GM08714 (cell line): Measurements from ENCODE around the gene GRAMD2A.

ENCODE experiments used
- H3K4me3 ChIP-seq: fragments of 200-500 bp; sonication (Bioruptor generic); 2 replicates; pipeline ENCODE4 v1.5.1; 2014; ENCODE audit warnings: mild to moderate bottlenecking, low read length, inconsistent platforms
- ZNF274 ChIP-seq: IDR thresholded peaks from 2 replicates; pipeline ENCODE4 v1.6.1; 2012; ENCODE audit warnings: mild to moderate bottlenecking, low read depth, low read length

The GRAMD2A gene

GRCh38 chr15:72197460-72198355, at the start of gene GRAMD2A:
Gene GRAMD2A (minus strand): TSS chr15:72197787.
- TF ChIP-seq ZNF274 = no peak
- H3K4me3 ChIP-seq = no peak within 1 kb of the TSS

- no peak overlapping the region for H3K4me3 ChIP-seq
- no peak for TF ChIP-seq ZNF274
These were observed 45.3 kb upstream of the GRAMD2A start for GRCh38 chr15:72242775-72243370.

- H3K4me3 ChIP-seq = no peak overlapping the region
- no peak for TF ChIP-seq ZNF274
These were observed 42.1 kb upstream of the GRAMD2A start for GRCh38 chr15:72239652-72240051.

- H3K4me3 ChIP-seq = no peak overlapping the region
- no peak for TF ChIP-seq ZNF274
These were observed 41.0 kb upstream of the GRAMD2A start for GRCh38 chr15:72238586-72238985.

- no peak for TF ChIP-seq ZNF274
- no peak overlapping the region for H3K4me3 ChIP-seq
These were observed 40.3 kb upstream of the GRAMD2A start for GRCh38 chr15:72237853-72238224.

- no peak for TF ChIP-seq ZNF274
- H3K4me3 ChIP-seq = peak overlapping the region; percentile 8; the same call in 1 of the 2 replicates
These were observed 39.7 kb upstream of the GRAMD2A start for GRCh38 chr15:72237029-72237852.

GRCh38 chr15:72236381-72237003, 38.9 kb upstream of the GRAMD2A start:
- H3K4me3 ChIP-seq = no peak overlapping the region; the same call in 1 of the 2 replicates

GRCh38 chr15:72235298-72235697, 37.7 kb upstream of the GRAMD2A start:
- TF ChIP-seq ZNF274 = no peak
- no peak overlapping the region for H3K4me3 ChIP-seq

More at GRCh38 chr15:72236381-72237003, 38.9 kb upstream of the GRAMD2A start:
- no peak for TF ChIP-seq ZNF274

GRCh38 chr15:72233769-72234168, 36.2 kb upstream of the GRAMD2A start:
- no peak overlapping the region for H3K4me3 ChIP-seq
- TF ChIP-seq ZNF274 = no peak

GRCh38 chr15:72231833-72232478, 34.4 kb upstream of the GRAMD2A start:
- H3K4me3 ChIP-seq = peak overlapping the region; percentile 71
- no peak for TF ChIP-seq ZNF274

- no peak for TF ChIP-seq ZNF274
- H3K4me3 ChIP-seq = peak within 1 kb of the TSS; percentile 92
These were observed 33.7 kb upstream of the GRAMD2A start, which contains the start of gene PKM for GRCh38 chr15:72231066-72231832. Gene PKM (minus strand): TSS chr15:72231190. CDS start chr15:72219097, 12,093 bp downstream.

GRCh38 chr15:72230197-72231065, 32.8 kb upstream of the GRAMD2A start:
- TF ChIP-seq ZNF274 = no peak
- H3K4me3 ChIP-seq = peak overlapping the region; percentile 92
